ENCODE measurements around the gene BTBD10. TPM values are rescaled to one million over a fixed set of nuclear protein-coding genes. Genes with fewer than 3 reads are reported as not detected.

The BTBD10 gene
- total RNA-seq, 1 experiment from 2014 or later, result 23.3 TPM

DNA sequence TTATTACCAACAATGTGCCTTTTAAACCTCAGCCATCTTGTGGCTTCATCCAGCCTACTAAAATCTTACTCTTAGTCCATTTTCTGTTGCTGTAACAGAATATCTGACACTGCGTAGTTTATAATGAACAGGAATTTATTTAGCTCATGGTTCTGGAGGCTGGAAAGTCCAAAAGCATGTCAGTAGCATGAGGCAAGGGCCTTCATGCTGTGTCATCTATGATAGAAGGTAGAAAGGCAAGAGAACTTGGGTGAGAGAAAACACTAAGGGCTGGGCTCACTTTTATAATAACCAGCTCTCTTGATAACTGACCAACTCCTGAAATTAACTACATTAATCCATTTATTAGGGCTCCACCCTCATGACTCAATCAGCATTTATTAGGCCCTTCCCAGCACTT lies 13.5 kb downstream of the BTBD10 start:
- Histone ChIP-seq H2BK5ac (ENCODE audit: insufficient read length, low read length) (no peak overlapping the region), H2BK15ac (ENCODE audit: low read depth, low read length) (no peak overlapping the region), H3K27me3 (ENCODE audit: insufficient read depth, low read length) (no peaks in the 10 kb centered on the region), H3K9me3 (ENCODE audit: control insufficient read depth, low read depth, low read length) (no peaks in the 10 kb centered on the region), H3K27ac (ENCODE audit: insufficient read length, low read depth, low read length) (no peak overlapping the region), H3K23ac (ENCODE audit: insufficient read length, low read depth, low read length) (no peak overlapping the region), H3K79me2 (ENCODE audit: insufficient read depth, low read length) (peaks cover 2% of the 10 kb centered on the region; the same call in 1 of the 2 replicates), H2BK20ac (ENCODE audit: low read depth, low read length, poor library complexity, severe bottlenecking) (no peak overlapping the region), H4K8ac (replicated peaks; ENCODE audit: insufficient read length, low read depth, low read length) (no peak overlapping the region), H2BK120ac (ENCODE audit: low read depth, low read length, poor library complexity, severe bottlenecking) (no peak overlapping the region), H4K20me1 (ENCODE audit: control insufficient read depth, insufficient read depth, insufficient read length) (no peaks in the 10 kb centered on the region), H3K18ac (ENCODE audit: insufficient read length, low read depth, low read length) (no peak overlapping the region), H2AFZ (ENCODE audit: low read length) (no peak overlapping the region), H3K4ac (ENCODE audit: low read depth, low read length) (no peak overlapping the region), H3K9ac (ENCODE audit: extremely low read depth, insufficient read length, low read length) (no peak overlapping the region), H3K14ac (ENCODE audit: insufficient read depth, low read length) (no peak overlapping the region), H3K4me1 (ENCODE audit: insufficient read depth, low read length) (no peaks in the 10 kb centered on the region), H4K91ac (ENCODE audit: insufficient read length, low read depth, low read length) (no peak overlapping the region), H2AK5ac (ENCODE audit: insufficient read length, low read length) (no peak overlapping the region), H4K5ac (ENCODE audit: insufficient read length, low read depth, low read length) (no peak overlapping the region), H3T11ph (ENCODE audit: low read length) (no peak overlapping the region), H3K79me1 (ENCODE audit: insufficient read depth, low read depth, low read length, poor library complexity, severe bottlenecking) (no peaks in the 10 kb centered on the region), H3K23me2 (ENCODE audit: insufficient read length, low read depth, low read length, poor library complexity, severe bottlenecking) (no peaks in the 10 kb centered on the region), H3K4me2 (ENCODE audit: insufficient read depth, insufficient read length, low read length) (no peak overlapping the region), H2BK12ac (ENCODE audit: insufficient read length, low read depth, low read length) (no peak overlapping the region), H3K56ac (ENCODE audit: insufficient read length, low read depth, low read length) (no peak overlapping the region)
- Mint-ChIP-seq H3K4me3 (no peak overlapping the region), H3K9me3 (no peaks in the 10 kb centered on the region), H3K27me3 (ENCODE audit: low read depth) (no peaks in the 10 kb centered on the region), H3K36me3 (ENCODE audit: insufficient read depth in 1 of 3, low read depth in 3 of 3) (peaks cover 0 to 2% (median 0%) of the 10 kb centered on the region in 3 experiments; a peak in 1 of 7 replicates), H3K4me1 (peaks cover 13 to 14% of the 10 kb centered on the region in 2 experiments), H3K27ac (no peak overlapping the region)
- WGBS (ENCODE audit: extremely low coverage, insufficient read length, low lambda C conversion rate), result no CpG with 5 or more reads among the region's 1 CpG
- DNase-seq, result no peak
- TF ChIP-seq, protein P1, sequence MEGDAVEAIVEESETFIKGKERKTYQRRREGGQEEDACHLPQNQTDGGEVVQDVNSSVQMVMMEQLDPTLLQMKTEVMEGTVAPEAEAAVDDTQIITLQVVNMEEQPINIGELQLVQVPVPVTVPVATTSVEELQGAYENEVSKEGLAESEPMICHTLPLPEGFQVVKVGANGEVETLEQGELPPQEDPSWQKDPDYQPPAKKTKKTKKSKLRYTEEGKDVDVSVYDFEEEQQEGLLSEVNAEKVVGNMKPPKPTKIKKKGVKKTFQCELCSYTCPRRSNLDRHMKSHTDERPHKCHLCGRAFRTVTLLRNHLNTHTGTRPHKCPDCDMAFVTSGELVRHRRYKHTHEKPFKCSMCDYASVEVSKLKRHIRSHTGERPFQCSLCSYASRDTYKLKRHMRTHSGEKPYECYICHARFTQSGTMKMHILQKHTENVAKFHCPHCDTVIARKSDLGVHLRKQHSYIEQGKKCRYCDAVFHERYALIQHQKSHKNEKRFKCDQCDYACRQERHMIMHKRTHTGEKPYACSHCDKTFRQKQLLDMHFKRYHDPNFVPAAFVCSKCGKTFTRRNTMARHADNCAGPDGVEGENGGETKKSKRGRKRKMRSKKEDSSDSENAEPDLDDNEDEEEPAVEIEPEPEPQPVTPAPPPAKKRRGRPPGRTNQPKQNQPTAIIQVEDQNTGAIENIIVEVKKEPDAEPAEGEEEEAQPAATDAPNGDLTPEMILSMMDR (conservative IDR thresholded peaks at IDR 0.05), result no peak

Data from H9 (cell line).